Colonic mucosa (tissue), 4 donors: Measurements from ENCODE around the gene CCDC69. TPM values are rescaled to one million over a fixed set of nuclear protein-coding genes. Genes with fewer than 3 reads are reported as not detected.
"Not testable (repeated sequence)": the region's sequence is repeated elsewhere in the genome, so short reads cannot be mapped to it uniquely, and the experiment has no call there.

ENCODE experiments used
- DNase-seq: peaks from one replicate; pipeline ENCODE4 v3.0.0-alpha.2; 2020
- H3K27ac ChIP-seq: fragments of 200-600 bp; one replicate; pipeline ENCODE4 v1.8.0; 2021
- H3K27me3 ChIP-seq: fragments of 200-600 bp; one replicate; pipeline ENCODE4 v1.8.0; 2021
- H3K36me3 ChIP-seq: fragments of 200-600 bp; one replicate; pipeline ENCODE4 v1.8.0; 2021
- H3K4me1 ChIP-seq: fragments of 200-600 bp; one replicate; pipeline ENCODE4 v1.8.0; 2021; ENCODE audit warnings: mild to moderate bottlenecking
- H3K4me3 ChIP-seq: fragments of 200-600 bp; one replicate; pipeline ENCODE4 v1.8.0; 2021
- H3K9ac ChIP-seq, 2 donors: one replicate each; pipeline ENCODE4 v1.7.0; 2013; ENCODE audit warnings: control low read depth in 2 of 2, low read depth in 2 of 2, low read length in 2 of 2
- H3K9me3 ChIP-seq: fragments of 200-600 bp; one replicate; pipeline ENCODE4 v1.8.0; 2021
- CTCF ChIP-seq: fragments of 200-600 bp; IDR thresholded peaks from one replicate; pipeline ENCODE4 v1.8.0; 2022; ENCODE audit warnings: antibody characterized with exemption, mild to moderate bottlenecking
- intact Hi-C: fragments of 100-400 bp; cut with DNase I; formaldehyde crosslinking; loops from one replicate; pipeline ENCODE4 v1.14.1; 2022
- total RNA-seq, 2 donors: library from RNA; stranded (reverse); fragmentation: NEBNext Ultra II Directional in 1 of 2; extraction: Animal tissue kit (Norgen Biotek cat#: 25700) in 1 of 2; gene quantifications; one replicate each; pipeline ENCODE4 v1.2.1, GENCODE V29; 2021
- donor health status: healthy.
- donor health status: DM: no; HTN: no; CAD: no.
- donor health status: DM: no; HTN: no; CAD: no.

CCDC69 gene
- total RNA-seq, 2 donors from 2014 or later = 4.2 to 23.8 TPM

- H3K4me3 ChIP-seq = no peak overlapping the region
- H3K4me1 ChIP-seq = no peaks in the 10 kb centered on the region
- no peak overlapping the region for H3K9ac ChIP-seq
- TF ChIP-seq CTCF = no peak
- no peaks in the 10 kb centered on the region for H3K9me3 ChIP-seq
- H3K36me3 ChIP-seq = no peaks in the 10 kb centered on the region
- no peak for DNase-seq
- H3K27ac ChIP-seq = no peak overlapping the region
- intact Hi-C loops = no loop called here
- H3K27me3 ChIP-seq = no peaks in the 10 kb centered on the region
These were observed 45.5 kb downstream of the CCDC69 start for GRCh38 chr5:151178372-151178771.

- H3K9me3 ChIP-seq, H3K27ac ChIP-seq, H3K4me3 ChIP-seq, H3K36me3 ChIP-seq, H3K9ac ChIP-seq, H3K4me1 ChIP-seq, H3K27me3 ChIP-seq, intact Hi-C loops, DNase-seq: not testable (repeated sequence)
These were observed 47.6 kb downstream of the CCDC69 start for GRCh38 chr5:151176268-151176667.

- TF ChIP-seq CTCF = no peak
- no peak for DNase-seq
- H3K27me3 ChIP-seq = no peaks in the 10 kb centered on the region
- no peaks in the 10 kb centered on the region for H3K4me1 ChIP-seq
- intact Hi-C loops = no loop called here
- no peak overlapping the region for H3K9ac ChIP-seq
- no peaks in the 10 kb centered on the region for H3K36me3 ChIP-seq
- no peak overlapping the region for H3K27ac ChIP-seq
- H3K9me3 ChIP-seq = no peaks in the 10 kb centered on the region
- no peak overlapping the region for H3K4me3 ChIP-seq
These were observed 49.2 kb downstream of the CCDC69 start for GRCh38 chr5:151174612-151175101.

GRCh38 chr5:151173711-151174611, 49.9 kb downstream of the CCDC69 start:
- H3K9ac ChIP-seq = no peak overlapping the region
- DNase-seq = no peak
- no peaks in the 10 kb centered on the region for H3K9me3 ChIP-seq
- intact Hi-C loops = no loop called here
- H3K4me3 ChIP-seq = no peak overlapping the region
- H3K27ac ChIP-seq = no peak overlapping the region
- TF ChIP-seq CTCF = no peak
- no peaks in the 10 kb centered on the region for H3K27me3 ChIP-seq
- H3K4me1 ChIP-seq = no peaks in the 10 kb centered on the region
- H3K36me3 ChIP-seq = no peaks in the 10 kb centered on the region

- Histone ChIP-seq H3K9ac (no peak overlapping the region), H3K27ac (no peak overlapping the region), H3K4me3 (no peak overlapping the region), H3K36me3 (no peaks in the 10 kb centered on the region), H3K27me3 (no peaks in the 10 kb centered on the region), H3K4me1 (no peaks in the 10 kb centered on the region), H3K9me3 (no peaks in the 10 kb centered on the region)
- intact Hi-C loops = no loop called here
- TF ChIP-seq CTCF = no peak
- no peak for DNase-seq
These were observed 52.4 kb downstream of the CCDC69 start for GRCh38 chr5:151171529-151171928.
